Retina (tissue), 1 donor: ENCODE results near the gene TGFBR2.

Source experiments
- DNase-seq: peaks from one replicate; pipeline ENCODE4 v3.0.0-alpha.2; 2016

The TGFBR2 gene

DNA sequence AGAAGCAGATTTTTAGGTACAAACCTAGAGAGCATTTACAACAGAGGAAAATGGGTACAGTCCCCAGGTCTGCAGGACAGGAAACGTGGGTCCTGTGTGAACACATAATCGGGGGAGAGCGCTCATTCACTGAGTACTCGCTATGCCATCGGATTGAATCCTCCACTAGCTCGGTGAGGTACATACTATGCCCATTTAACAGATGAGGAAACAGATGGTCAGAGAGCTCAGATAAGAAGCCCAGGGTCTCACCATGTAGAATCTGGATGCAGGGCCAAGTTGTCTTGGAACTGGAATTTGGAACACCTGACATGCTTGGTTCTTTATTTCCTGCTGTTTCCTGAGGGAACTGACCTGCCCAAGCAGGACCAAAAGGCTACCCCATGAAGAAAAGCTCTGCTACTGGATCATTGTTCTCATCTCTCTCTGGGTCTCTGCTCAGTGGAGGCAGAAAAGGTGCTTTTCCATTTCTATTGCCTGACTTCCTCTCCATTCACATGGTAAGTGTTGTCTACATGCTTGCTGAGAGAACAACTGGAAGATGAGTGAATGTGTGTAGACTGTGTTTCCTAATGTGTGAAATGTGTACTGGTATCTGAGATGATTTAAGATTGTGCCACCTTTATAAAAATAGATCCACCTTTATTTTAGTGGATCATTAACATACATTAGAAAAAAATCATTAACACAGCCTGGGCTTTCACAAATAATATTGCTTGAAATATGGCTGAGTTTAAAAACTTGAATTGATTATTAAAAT lies 89.1 kb downstream of the TGFBR2 start:
- no peak for DNase-seq

DNA sequence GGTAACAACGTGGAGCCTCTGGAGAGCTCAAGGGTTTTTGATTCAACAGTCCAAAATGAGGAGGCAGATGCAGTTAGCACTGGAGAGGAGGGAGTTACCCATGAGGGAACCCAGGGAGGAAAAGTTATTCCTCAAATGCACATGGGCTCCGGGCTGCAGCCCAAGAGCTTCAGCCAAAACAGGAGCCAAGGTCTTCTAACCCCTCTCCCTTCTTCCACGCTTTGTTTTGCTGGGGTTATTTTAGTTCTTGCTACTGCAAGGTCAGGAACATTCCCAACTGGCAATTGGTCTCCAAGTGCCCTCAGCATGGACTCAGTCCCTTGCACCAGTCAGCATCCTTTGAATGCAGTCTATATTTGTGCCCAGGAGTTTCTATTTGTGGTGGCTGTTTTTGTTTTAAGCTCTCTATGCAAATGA lies 90.0 kb downstream of the TGFBR2 start:
- no peak for DNase-seq

DNA sequence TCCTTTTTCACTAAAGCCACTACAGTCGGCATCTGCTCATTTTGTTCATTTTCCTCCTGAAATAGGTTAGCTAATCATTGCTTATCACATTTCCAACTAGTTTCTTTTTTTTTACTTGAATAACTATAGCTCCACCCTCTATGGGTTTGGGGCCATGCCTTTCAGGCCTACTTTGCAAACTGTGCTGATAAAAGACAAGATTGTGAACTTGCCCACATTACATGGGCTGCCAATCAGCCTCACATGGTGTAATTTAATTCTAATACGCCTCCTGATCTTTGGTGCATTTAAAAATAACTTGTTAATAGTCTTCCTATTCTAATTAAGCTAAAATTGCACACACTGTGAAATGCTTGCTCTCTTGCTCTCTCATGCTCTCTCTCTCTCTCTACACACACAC lies 90.5 kb downstream of the TGFBR2 start:
- DNase-seq, result no peak

DNA sequence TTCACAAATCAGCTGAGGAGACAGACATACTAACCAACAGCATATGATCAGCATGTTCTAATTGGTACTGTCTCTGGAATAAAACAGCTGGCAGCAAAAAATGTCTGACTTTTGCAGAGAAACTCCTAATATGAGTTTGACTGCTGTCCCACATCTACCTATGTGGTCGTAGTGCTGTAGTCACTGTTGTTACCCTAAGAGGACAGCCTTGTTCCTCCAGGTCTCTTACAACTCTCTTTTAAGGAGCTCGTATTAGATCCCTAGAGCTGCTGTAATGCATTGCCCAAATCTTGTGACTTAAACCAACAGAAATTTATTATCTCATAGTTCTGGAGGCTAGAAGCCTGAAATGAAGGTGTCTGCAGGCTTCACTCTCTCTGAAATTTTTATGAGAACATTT lies 92.1 kb downstream of the TGFBR2 start:
- no peak for DNase-seq

DNA sequence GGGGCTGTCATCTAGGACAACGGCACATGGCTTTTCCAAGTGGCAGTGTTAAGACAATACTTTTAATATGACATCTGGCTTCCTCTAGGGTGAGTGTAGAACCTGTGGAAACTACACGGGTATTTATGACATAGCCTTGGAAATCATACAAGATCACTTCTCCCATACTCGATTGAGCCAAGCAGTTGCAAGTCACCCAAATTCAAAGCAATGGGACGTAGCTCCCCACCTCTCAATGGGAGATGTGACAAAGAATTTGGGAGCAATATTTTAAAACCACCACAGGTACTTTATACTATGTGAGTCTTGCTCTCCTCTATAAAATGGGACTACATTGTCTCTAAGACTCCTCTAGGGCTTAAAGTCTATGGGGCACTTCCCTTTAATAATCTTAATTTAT lies 93.5 kb downstream of the TGFBR2 start:
- DNase-seq, result no peak

DNA sequence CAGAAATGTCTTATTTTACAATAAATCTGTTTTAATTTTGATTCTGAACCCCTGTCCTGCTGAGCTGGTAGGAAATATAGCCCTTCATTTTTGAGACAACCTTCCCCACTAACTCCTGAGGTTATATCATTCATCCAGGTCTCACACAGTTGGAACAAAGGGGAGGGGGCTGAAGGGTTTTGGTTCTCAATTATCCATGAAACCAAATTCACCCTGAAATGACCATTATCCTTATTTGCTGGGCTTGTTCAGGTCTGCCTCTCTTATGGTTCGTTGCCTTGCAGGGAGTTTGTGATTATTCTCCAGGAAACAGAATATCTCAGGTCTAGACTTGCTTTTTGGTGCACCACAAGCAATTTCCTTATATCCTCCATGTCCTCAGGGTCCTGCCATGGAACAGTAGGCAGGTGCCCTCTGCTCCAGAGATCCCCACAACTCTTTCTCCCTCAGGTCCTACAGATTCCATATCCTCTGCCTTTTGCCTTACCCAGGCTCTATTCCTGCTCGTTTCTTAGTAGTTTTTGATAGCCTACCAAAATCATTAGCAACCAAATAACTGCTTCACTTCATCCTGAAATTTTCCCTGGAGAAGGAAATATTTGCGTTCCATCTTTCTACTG lies 94.4 kb downstream of the TGFBR2 start:
- DNase-seq, result no peak

DNA sequence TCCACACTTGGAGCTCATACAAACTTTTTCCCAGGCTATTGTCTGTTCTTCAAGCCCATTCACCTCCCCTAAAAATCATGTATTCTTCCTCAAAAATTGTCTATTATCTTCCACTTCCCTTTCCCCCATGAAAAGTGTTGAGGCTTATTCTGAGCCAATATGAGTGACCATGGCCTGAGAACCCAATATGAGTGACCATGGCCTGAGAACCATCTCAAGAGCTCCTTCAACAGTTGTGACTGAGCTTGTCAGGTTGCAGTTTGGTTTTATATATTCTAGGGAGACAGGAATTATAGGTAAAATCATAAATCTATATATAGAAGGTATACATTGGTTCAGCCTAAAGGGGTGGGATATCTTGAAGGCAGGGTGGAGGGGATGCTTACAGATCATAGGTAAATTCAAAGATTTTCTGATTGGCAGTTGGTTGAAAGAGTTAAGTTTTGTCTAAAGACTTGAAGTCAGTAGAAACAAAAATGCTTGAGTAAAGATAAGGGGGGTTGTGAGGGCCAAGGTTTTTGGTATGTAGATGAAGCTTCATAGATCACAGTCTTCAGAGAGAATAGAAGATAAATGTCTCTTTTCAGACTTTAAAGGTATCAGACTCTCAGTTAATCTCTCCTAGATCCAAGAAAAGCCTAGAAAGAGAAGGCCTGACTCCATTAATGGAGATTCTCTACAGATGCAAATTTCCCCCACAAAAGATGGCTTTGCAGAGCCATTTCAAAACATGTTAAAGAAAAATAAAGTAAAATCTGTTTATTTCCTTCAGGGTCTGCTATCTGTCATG lies 95.8 kb downstream of the TGFBR2 start:
- DNase-seq, result no peak

DNA sequence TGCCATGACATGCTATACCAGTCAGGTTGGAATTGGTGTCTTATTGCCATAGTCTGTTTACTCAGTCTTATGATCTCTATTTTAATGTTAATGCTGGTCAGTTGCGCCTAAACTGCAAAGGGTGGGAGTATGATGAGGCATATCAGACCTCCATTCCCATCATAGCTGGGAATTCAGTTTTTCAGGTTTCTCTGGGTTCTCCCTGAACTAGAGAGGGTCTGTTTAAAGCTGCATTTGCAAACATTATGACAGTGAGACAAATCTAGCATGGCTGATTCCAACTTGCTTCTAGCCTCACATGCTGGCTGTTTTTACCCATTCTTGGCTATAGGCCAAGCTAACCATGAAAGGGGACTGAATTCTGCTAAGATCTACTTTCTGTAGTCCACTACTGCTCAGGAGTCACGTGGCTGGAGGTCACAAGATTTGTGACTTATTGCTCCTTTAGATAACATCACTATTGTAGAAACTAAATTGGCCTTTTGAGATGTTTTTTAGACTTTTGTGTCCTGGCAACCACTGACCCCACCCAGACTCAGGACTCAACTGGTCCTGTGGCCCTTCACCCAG lies 96.5 kb downstream of the TGFBR2 start:
- DNase-seq, result no peak

DNA sequence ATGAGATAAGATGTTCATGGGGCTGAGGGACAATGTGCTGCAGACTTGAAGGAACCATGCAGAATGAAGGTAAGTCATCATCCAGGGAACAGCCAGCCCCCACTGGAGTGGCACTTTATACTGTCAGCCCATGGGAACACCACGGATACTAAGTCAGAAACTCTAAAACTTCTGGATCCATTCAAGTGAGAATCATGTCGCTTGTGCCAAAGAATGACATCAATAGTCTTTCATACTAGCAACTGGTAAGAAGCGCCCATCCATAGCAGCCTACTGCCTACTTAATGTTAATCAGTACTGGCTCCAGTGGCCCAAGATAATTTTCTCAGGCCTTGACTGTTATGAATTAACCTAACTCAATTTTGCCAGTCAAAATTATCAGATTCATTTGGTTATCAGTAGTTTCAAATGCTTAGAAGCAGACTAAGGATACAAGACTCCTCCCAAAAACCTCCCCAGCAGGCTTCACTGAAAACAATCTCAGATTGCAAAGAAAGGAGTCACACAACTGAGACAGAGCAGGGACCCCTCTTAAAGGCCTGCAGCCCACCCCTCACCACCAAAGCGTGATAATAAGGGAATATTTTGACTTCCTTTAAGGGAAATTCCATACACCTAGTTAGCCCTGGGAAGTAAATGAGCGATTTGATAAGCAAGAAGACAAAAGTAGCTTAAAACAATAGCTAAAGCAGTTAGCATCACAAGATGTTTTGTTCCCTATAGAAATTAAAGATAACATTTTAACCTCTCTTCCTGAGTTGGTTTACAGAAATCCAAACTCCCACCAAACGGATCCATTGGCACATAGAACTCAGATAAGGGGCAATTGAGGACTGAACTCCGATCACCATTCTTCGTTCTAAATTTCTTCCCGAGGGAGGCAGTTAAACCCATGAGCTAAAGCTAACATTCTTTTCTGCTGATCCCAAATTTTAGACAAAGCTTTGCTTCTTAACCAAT lies 98.8 kb downstream of the TGFBR2 start:
- DNase-seq, result no peak

DNA sequence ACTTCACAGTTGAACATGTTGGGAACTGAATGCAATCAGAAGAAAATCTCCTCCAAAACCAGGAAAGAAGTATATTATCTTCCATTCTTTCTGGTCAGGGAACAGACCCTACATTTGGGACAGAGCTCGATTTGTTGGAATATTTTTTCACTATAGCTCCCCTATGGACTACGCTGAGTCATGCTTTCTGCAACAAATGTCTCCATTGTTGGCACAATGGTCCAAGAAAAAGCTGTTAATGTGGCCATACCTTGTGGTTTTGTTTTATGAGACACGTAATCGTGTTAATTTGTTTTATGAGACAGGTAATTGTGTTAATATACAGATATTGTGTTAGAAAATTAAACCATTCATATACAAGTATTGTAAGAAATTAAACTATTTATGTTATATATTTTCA lies 101.4 kb downstream of the TGFBR2 start:
- DNase-seq, result no peak

DNA sequence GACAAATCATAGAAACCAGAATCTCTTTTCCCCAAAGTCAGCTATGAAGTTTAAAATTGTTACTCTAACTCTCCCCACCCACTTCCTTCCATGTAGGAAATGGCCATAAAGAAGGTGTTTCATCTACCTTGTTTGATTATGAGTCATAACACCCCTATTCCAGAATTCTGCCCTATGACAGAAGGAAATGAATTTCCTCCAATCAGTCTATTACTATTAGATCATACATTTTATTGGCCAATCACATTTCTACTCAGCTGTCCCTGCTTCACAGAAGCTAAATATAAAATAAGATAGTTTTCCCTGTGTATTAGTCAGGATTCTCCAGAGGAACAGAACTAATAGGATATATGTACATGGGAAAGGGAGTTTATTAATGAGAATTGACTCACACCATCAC lies 102.1 kb downstream of the TGFBR2 start:
- no peak for DNase-seq

DNA sequence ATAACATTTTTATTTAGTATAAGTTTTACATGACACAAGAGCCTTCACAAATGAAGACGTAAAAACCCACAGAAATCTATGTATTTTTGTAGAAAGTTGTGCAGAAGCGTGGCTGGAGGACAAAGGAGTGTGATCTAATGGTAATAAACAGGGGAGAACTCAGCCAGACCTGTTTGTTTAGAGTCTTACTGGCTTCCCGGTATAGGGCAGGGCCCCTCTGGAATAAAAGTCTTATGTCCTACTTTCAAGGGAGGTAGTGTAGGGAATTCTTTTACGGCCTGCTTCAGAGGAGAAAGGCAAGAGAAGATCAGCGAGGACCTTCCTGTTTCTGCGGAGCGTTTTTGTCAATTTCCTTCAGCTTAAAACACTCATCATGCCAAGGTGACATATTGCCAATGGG lies 103.6 kb downstream of the TGFBR2 start:
- DNase-seq, result no peak

DNA sequence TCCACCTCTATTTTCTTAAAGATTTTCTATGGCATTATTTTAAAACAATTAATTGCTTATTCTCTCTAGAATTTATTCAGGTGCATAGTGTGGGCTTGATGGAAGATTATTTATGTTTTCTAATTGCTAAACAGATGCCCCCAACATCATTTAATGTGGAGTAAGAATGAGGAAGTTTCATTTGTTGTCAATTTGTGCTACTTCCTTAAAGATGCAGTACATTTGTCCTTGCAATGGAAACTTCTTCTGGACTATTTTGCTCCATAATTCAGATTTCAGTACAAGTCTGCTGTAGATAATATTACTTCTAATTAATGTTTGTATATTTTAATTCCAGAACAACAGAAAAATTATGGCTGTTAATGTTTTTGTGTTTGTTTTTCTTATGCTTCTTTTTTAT lies 104.8 kb downstream of the TGFBR2 start:
- DNase-seq, result no peak

DNA sequence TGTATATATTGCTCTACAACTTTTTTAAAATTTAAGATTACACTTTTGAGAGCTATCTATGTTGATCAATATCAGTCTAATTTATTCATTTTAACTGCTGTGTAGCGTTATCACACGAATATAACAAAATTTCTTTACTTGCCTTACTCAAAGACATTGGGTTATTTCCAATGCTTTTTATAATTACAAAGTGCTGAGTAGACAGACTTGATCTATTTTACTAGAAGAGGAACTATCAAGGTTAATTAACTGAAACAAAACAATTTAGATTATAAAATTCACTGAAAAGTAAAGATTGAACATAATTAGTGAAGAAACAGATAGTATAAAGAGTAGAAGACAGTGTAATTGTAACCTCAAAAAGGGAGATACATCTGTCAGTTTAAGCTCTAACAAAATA lies 105.5 kb downstream of the TGFBR2 start:
- no peak for DNase-seq

DNA sequence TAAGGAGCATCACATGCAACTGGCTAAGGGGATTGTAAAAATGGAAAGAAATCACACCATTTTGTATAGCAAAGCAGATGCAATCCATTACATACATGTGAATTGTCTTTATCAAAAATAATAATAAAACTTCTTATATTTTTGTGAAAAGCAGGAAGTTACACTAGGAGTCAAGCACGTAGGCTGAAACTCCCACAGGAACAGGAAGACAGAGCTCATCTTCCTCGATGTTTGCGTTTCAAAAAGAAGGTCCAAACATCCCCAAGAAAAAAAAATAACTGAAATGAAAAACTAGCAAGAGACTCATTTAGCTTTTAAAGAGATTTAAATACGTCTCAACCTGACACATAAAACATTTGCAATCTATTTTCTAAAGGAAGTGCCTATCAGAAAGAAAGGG lies 106.6 kb downstream of the TGFBR2 start:
- DNase-seq, result no peak

DNA sequence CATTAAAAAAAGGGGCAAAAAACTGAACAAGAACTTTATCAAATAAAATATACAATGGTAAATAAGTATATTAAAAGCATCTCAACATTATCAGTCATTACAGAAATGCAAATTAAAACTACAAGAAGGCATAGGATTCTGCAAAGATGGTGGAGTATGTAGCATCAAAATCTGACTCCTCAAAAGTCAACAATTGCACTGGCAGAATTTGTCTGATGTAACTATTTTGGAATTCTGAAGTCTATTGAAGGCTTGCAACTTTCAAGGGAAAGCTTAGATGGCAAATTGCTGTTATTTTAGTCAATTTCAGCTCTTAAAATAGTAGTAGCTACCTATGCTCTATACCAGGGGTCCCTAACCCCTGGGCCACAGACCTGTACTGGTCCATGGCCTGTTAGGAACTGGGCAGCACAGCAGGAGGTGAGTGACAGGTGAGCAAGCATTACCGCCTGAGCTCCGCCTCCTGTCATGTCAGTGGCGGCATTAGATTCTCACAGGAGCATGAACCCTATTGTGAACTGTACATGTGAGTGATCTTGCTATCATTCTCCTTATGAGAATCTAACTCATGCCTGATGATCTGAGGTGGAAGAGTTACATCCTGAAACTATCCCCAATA lies 107.6 kb downstream of the TGFBR2 start:
- DNase-seq, result no peak

DNA sequence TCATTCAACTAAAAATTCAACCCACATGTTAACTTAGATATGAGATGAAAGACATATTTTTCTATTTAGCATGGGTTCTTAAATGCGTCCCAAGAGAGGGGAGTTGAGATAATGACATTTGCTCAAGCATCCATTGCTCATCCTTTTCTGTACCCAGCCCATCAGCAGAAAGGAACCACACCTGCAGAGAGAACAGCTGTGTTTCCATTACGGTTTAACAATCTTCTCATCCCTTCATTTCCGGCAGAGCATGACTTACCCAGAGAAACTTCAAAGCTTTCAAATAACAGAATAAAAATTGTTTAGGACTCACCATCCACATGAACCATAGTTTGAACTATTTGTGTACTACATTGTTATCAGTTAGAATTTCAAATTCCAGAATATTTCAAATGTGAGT lies 113.1 kb downstream of the TGFBR2 start:
- DNase-seq, result no peak

DNA sequence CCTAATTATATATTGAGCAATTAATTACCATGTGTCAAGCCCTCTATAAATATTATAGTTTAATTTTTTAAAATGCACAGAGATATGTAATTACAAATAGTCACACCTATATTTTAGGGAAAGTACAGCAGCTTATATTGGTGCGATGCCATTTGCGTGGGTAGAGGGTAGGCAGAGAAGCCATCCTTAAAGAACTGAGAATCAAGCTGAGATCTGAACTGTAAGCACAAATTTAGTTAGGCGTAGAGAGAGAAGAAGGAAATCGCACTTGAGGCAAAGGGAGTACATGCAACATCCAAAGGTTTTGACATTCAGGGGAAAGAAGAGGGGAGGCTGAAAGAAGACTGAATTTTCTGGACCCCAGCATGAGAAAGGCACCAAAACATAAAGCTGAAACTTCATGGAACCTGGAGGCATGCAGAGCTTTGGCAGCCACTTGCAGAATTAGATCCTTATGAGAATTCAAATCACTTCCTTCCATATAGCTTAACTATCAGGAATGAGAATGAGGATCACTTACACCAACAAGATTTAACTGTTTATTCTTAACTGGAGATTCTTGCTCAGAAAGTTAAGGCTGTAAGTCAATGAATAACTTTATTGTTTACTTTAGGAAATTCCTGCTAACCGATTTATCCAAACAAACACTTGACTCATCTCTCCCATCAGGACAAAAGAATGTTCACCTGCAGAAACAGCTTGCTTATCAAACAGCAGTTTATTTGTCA lies 114.3 kb downstream of the TGFBR2 start:
- no peak for DNase-seq

DNA sequence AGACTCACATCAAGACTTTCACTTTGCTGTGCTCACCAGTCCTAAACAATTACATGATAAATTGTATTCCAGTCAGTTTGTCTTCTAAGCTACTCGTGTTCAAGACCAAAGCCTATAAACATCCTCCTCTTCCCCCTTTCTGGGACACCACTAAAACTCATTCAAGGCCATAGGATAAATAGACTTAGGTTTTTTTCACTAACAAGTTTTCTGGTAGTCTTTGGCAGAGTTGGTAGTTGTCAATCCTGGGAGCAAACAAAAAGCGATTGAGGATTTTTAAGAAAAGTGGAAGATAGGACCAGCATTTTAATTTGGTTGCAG lies 114.9 kb downstream of the TGFBR2 start:
- no peak for DNase-seq

DNA sequence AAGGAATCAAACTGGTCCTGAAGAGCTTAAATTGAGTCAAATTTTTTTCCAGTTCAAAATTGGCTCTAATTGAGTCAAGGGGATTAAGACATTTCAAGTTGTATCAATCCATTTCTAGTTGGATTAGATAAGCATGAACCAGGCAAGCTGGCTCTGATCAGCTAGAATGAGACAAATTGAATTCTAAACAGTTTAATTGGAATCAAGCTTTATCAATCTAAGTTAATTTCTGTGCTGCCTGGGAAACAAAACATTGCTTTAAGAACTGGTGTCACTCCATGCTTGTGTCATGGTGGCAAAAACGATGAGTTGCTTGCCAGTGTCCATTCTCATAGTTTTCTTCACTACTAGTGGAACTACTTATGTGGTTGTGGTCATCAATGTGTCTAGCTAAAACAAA lies 116.8 kb downstream of the TGFBR2 start:
- DNase-seq, result no peak

DNA sequence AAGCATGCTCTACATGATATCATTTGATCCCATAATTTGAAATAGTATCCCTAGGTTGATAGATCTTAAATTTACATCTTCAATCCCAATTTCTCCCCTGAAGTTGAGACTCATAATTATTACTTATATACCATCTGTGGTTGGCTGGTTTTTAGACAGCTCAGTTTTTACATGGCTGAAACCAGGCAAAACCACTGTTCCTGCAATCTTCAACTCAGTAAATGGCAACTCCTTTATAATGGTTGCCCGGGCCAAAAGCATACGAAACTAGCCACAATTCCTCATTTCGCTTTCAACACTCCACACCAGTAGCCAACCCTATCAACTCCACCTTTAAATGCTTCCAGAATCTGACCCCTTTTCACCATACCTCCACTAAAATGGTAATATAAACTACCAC lies 118.5 kb downstream of the TGFBR2 start:
- no peak for DNase-seq

DNA sequence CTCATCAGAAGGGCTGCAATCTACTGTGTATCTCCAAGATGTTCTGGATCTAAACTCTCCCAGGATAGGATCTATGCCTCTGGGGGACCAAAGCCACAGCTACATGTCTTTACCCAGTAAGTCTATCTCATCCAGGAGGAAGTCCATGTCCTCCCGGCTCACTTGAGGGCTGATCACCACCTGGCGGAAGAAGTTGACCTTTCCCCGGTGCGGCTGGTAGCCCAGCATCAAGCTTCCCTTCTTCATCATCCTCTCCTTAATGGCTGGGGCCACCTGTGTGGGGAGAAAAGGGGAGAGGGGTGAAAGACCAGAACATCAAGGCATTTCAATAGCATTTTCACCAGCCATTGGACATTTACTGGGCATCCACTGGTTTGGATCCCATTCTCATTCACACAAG lies 121.7 kb downstream of the TGFBR2 start:
- no peak for DNase-seq
